GM12801 (cell line): Measurements from ENCODE around the gene TAAR6.

Source experiments
- TF ChIP-seq, protein P1 (sequence below): IDR thresholded peaks from one replicate; pipeline ENCODE4 v1.5.1; 2011; ENCODE audit warnings: control low read depth; ENCODE audit not compliant: insufficient read length; ENCODE audit errors: extremely low read depth

The TAAR6 gene

GRCh38 chr6:132537145-132537544, 33.0 kb upstream of the TAAR6 start:
- TF ChIP-seq, protein P1, sequence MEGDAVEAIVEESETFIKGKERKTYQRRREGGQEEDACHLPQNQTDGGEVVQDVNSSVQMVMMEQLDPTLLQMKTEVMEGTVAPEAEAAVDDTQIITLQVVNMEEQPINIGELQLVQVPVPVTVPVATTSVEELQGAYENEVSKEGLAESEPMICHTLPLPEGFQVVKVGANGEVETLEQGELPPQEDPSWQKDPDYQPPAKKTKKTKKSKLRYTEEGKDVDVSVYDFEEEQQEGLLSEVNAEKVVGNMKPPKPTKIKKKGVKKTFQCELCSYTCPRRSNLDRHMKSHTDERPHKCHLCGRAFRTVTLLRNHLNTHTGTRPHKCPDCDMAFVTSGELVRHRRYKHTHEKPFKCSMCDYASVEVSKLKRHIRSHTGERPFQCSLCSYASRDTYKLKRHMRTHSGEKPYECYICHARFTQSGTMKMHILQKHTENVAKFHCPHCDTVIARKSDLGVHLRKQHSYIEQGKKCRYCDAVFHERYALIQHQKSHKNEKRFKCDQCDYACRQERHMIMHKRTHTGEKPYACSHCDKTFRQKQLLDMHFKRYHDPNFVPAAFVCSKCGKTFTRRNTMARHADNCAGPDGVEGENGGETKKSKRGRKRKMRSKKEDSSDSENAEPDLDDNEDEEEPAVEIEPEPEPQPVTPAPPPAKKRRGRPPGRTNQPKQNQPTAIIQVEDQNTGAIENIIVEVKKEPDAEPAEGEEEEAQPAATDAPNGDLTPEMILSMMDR = no peak

DNA sequence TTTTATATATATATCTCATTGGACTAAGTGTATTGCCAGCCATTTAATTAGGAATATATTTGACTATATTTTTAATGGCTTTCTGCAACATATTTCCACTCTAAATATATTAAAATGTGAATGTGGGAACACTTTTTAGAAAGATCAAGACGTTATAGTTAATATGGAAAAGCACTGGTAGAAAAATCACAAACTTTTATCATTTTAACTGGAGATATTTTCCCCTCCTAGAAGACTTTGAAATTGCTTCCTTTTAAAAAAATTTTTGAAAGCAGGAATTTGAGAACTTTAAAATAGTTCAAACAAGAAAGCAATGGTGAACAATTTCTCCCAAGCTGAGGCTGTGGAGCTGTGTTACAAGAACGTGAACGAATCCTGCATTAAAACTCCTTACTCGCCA, 32.1 kb upstream of the TAAR6 start, which contains the start of gene TAAR9:
TAAR9 (plus strand) TSS at position 301 of the 400 bp plus-strand sequence; CDS start at position 314, 13 bp downstream.
- TF ChIP-seq, protein P1 = no peak

DNA sequence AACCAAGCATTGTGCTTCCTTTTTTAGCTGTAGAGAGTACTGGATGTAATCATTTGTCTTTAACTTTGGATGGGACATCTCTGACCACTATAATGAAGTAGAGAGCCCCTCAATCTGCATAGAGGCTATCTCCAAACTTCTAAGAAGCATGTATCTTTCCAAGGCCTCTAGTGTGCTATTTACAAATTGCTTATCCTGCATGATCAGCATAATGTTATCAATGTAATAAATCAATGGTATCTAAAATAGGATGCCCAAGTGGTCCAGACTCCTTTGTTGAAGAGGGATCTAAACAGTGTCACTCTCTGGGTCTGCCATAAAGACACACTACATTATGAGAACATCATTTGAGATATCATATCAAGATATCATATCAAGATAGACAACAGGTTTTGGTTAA, 25.3 kb upstream of the TAAR6 start:
- TF ChIP-seq, protein P1 = no peak

- TF ChIP-seq, protein P1 = no peak
Observed at GRCh38 chr6:132548746-132549463, 21.2 kb upstream of the TAAR6 start.

GRCh38 chr6:132551214-132551613, 18.9 kb upstream of the TAAR6 start:
- TF ChIP-seq, protein P1 = no peak

DNA sequence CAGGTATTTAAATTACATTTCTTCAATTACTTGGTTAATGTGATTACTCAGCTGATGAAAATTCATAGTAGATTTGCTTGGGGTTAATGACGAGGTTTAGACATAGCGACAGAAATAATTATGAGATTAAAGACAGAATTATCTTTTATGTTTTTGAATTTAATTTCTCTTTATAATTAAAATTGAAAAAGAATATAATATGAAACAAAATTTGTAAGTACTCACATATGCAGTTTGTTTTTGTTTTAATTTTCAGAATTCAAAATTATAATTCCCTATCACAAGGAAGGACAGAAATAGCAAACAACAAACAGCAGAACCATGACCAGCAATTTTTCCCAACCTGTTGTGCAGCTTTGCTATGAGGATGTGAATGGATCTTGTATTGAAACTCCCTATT, 17.8 kb upstream of the TAAR6 start, which contains the start of gene TAAR8:
TAAR8 (plus strand) TSS at position 301 of the 400 bp plus-strand sequence; CDS start at position 322, 21 bp downstream.
- TF ChIP-seq, protein P1 = no peak

GRCh38 chr6:132566404-132566803, 3.7 kb upstream of the TAAR6 start:
- TF ChIP-seq, protein P1 = no peak
